CD4-positive, alpha-beta T cell treated with Interleukin-2 at 100 ng/mL for 4 hours (primary cell): ENCODE data around the gene IRX1.

Experiments
- DNase-seq: peaks from one replicate; pipeline ENCODE4 v3.0.0-alpha.2; 2020; ENCODE audit warnings: low spot score

The IRX1 gene

GRCh38 chr5:3650320-3650719 lies 54.7 kb downstream of the IRX1 start:
- no peak for DNase-seq

GRCh38 chr5:3650868-3651267 lies 55.2 kb downstream of the IRX1 start:
- no peak for DNase-seq
